DMS53 (cell line): Measurements from ENCODE around the gene POGLUT2.

Experiments
- DNase-seq: peaks from one replicate; lab custom pipeline; 2025; lab: John Stamatoyannopoulos, UW

The POGLUT2 gene

GRCh38 chr13:102768909-102769308, 29.9 kb downstream of the POGLUT2 start:
- no peak for DNase-seq

- DNase-seq: no peak
Observed at GRCh38 chr13:102763741-102764140, 35.0 kb downstream of the POGLUT2 start.

- no peak for DNase-seq
Observed at GRCh38 chr13:102761071-102761470, 37.7 kb downstream of the POGLUT2 start.

GRCh38 chr13:102758842-102759241, 39.9 kb downstream of the POGLUT2 start:
- DNase-seq: no peak

- no peak for DNase-seq
Observed at GRCh38 chr13:102757006-102757405, 41.8 kb downstream of the POGLUT2 start.

GRCh38 chr13:102751886-102752285, 46.9 kb downstream of the POGLUT2 start:
- DNase-seq: no peak

GRCh38 chr13:102742506-102742905, 56.3 kb downstream of the POGLUT2 start:
- DNase-seq: no peak

- no peak for DNase-seq
Observed at GRCh38 chr13:102742101-102742500, 56.7 kb downstream of the POGLUT2 start.
